K562 (cell line): ENCODE measurements around the gene PACC1. TPM values are rescaled to one million over a fixed set of nuclear protein-coding genes. Genes with fewer than 3 reads are reported as not detected.

Experiments
- CHCHD3 ChIP-seq: fragments of 250-450 bp; sonication (Bioruptor Pico); IDR thresholded peaks from 2 replicates; pipeline ENCODE4 v2.1.2; 2022; ENCODE audit warnings: mild to moderate bottlenecking
- CXXC5 ChIP-seq: fragments of 250-450 bp; sonication (Bioruptor Pico); IDR thresholded peaks from 2 replicates; pipeline ENCODE4 v1.8.0; 2022; ENCODE audit warnings: inconsistent platforms, mild to moderate bottlenecking, moderate library complexity
- DIDO1 ChIP-seq: fragments of 450-650 bp; IDR thresholded peaks from 2 replicates; pipeline ENCODE4 v1.6.1; 2016; ENCODE audit warnings: low read depth, missing biosample characterization, missing genetic modification characterization
- ERF ChIP-seq: fragments of 450-650 bp; formaldehyde crosslinking; IDR thresholded peaks from 2 replicates; pipeline ENCODE4 v1.4.0; 2020; ENCODE audit warnings: mild to moderate bottlenecking, mixed read lengths
- EZH2 ChIP-seq: IDR thresholded peaks from 2 replicates; pipeline ENCODE4 v1.6.1; 2012; ENCODE audit warnings: low read depth, mild to moderate bottlenecking, inconsistent platforms, low read length, borderline replicate concordance
- HDAC2 ChIP-seq: fragments of 450-650 bp; IDR thresholded peaks from 2 replicates; pipeline ENCODE4 v1.6.1; 2016; ENCODE audit warnings: mild to moderate bottlenecking
- HDAC8 ChIP-seq: fragments of 450-650 bp; IDR thresholded peaks from 2 replicates; pipeline ENCODE4 v1.6.1; 2016; ENCODE audit warnings: mild to moderate bottlenecking, missing genetic modification characterization, moderate library complexity, missing compliant biosample characterization
- HSF4 ChIP-seq: fragments of 250-450 bp; sonication (Bioruptor Pico); IDR thresholded peaks from 2 replicates; pipeline ENCODE4 v2.1.2; 2022; ENCODE audit warnings: mild to moderate bottlenecking, moderate library complexity, borderline replicate concordance
- MBD1 ChIP-seq: fragments of 250-450 bp; sonication (Bioruptor Pico); IDR thresholded peaks from 2 replicates; pipeline ENCODE4 v1.8.0; 2022; ENCODE audit warnings: inconsistent platforms
- MCM3 ChIP-seq: fragments of 450-650 bp; IDR thresholded peaks from 2 replicates; pipeline ENCODE4 v1.6.1; 2016
- RBM22 ChIP-seq: fragments of 200-400 bp; formaldehyde crosslinking; IDR thresholded peaks from 2 replicates; pipeline ENCODE4 v1.6.1; 2018; ENCODE audit warnings: low read length, low read depth; ENCODE audit not compliant: poor library complexity, severe bottlenecking
- RCOR1 ChIP-seq, 2 experiments: IDR thresholded peaks; 2 replicates each; pipeline ENCODE4 v1.6.1; 2012; ENCODE audit warnings: low read depth in 2 of 2, low read length in 2 of 2, borderline replicate concordance in 1 of 2, improper control_type of control experiment in 1 of 2
- SMAD1 ChIP-seq: fragments of 150-350 bp; IDR thresholded peaks from 2 replicates; pipeline ENCODE4 v1.6.1; 2014; ENCODE audit warnings: low read length, low read depth; ENCODE audit not compliant: partially characterized antibody
- TARDBP ChIP-seq: fragments of 450-650 bp; IDR thresholded peaks from 2 replicates; pipeline ENCODE4 v1.6.1; 2016
- ZBTB1 ChIP-seq: sonication (generic); formaldehyde crosslinking; IDR thresholded peaks from 2 replicates; pipeline ENCODE4 v1.8.1; 2023; ENCODE audit warnings: missing genetic modification reagents, low read depth, mild to moderate bottlenecking, borderline replicate concordance
- ZBTB5 ChIP-seq: fragments of 450-650 bp; IDR thresholded peaks from 2 replicates; pipeline ENCODE4 v1.6.1; 2017; ENCODE audit warnings: antibody characterized with exemption
- ZC3H11A ChIP-seq: IDR thresholded peaks from 2 replicates; pipeline ENCODE4 v1.6.1; 2012; ENCODE audit warnings: low read depth, low read length, improper control_type of control experiment
- ZNF239 ChIP-seq: fragments of 250-450 bp; sonication (Bioruptor Pico); IDR thresholded peaks from 2 replicates; pipeline ENCODE4 v1.4.0; 2020; ENCODE audit warnings: mild to moderate bottlenecking
- ZNF41 ChIP-seq: fragments of 250-450 bp; sonication (Bioruptor Pico); conservative IDR thresholded peaks from 2 replicates; pipeline ENCODE4 v1.4.0; 2020; ENCODE audit warnings: mild to moderate bottlenecking
- ZNF586 ChIP-seq: fragments of 450-650 bp; formaldehyde crosslinking; conservative IDR thresholded peaks from 2 replicates; pipeline ENCODE4 v1.4.0; 2020; ENCODE audit warnings: mild to moderate bottlenecking, moderate library complexity
- ZNF655 ChIP-seq: fragments of 250-450 bp; sonication (Bioruptor Pico); IDR thresholded peaks from 2 replicates; pipeline ENCODE4 v1.5.0; 2021
- ZNF780A ChIP-seq: fragments of 250-450 bp; sonication (Bioruptor Pico); IDR thresholded peaks from 2 replicates; pipeline ENCODE4 v1.5.0; 2021; ENCODE audit warnings: mild to moderate bottlenecking
- ZNF785 ChIP-seq: fragments of 250-450 bp; sonication (Bioruptor Pico); IDR thresholded peaks from 2 replicates; pipeline ENCODE4 v1.4.0; 2020; ENCODE audit warnings: mild to moderate bottlenecking
- polyA plus RNA-seq, 8 experiments: library from polyadenylated mRNA; depleted of rRNA in 4 of 8; stranded (reverse) in 5 of 8; unstranded in 3 of 8; fragments of >200 nt; fragmentation: Nextera tagmentation in 2 of 8; fragmentation: Illumina TruSeq in 1 of 8; extraction: Ambion mirVana in 2 of 8; extraction: Trizol in 1 of 8; gene quantifications; 2 replicates each; pipeline versions ENCODE4 v1.2.1 to v1.2.3, GENCODE V29; 2011 to 2014; ENCODE audit warnings: inconsistent platforms in 1 of 8, missing spikeins in 1 of 8
- total RNA-seq, 7 experiments: library from RNA; depleted of rRNA in 6 of 7; stranded (reverse); fragments of >200 nt in 6 of 7; fragmentation: Illumina TruSeq in 2 of 7; extraction: Trizol in 2 of 7; gene quantifications; 2 replicates each; pipeline versions ENCODE4 v1.2.1 to v1.2.3, GENCODE V29; 2011 to 2021; ENCODE audit warnings: low replicate concordance in 1 of 7
- TF ChIP-seq, protein P1 (sequence below): sonication (generic); formaldehyde crosslinking; IDR thresholded peaks from 2 replicates; pipeline ENCODE4 v1.8.1; 2023; ENCODE audit warnings: mild to moderate bottlenecking, missing genetic modification reagents, moderate library complexity

PACC1 gene
- total and polyA plus RNA-seq, 9 of the 15 experiments (the other 6 are each of a cell fraction or from before 2014, with no cell fraction given): 7.1 to 19.3 (median 14.9) TPM

- TF ChIP-seq, protein P1, sequence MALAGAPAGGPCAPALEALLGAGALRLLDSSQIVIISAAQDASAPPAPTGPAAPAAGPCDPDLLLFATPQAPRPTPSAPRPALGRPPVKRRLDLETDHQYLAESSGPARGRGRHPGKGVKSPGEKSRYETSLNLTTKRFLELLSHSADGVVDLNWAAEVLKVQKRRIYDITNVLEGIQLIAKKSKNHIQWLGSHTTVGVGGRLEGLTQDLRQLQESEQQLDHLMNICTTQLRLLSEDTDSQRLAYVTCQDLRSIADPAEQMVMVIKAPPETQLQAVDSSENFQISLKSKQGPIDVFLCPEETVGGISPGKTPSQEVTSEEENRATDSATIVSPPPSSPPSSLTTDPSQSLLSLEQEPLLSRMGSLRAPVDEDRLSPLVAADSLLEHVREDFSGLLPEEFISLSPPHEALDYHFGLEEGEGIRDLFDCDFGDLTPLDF: no peak
- TF ChIP-seq RBM22 (no peak), HSF4 (CRISPR knock-in tag) (peak; percentile 96), EZH2 (no peak), ZNF239 (CRISPR knock-in tag) (peak; percentile 91), DIDO1 (tag) (peak; percentile 73), ZBTB5 (no peak), ZNF785 (no peak), ZNF41 (peak; percentile 91), MCM3 (no peak), SMAD1 (peak; percentile 38), ERF (CRISPR knock-in tag) (0 out of 2 replicates have a peak, but pooled peaks have one; percentile 54), ZNF586 (CRISPR knock-in tag) (0 out of 2 replicates have a peak, but pooled peaks have one; percentile 57), HDAC2 (no peak), HDAC8 (peak; percentile 66; the same call in 1 of the 2 replicates), ZC3H11A (no peak), ZNF655 (CRISPR knock-in tag) (no peak), RCOR1 (IDR thresholded peaks at IDR 0.05; ENCODE audit: borderline replicate concordance in 1 of 2, low read depth in 2 of 2, low read length in 2 of 2) (peak in 1 of 2 experiments; percentile 86; a peak in 2 of 4 replicates), TARDBP (no peak), ZBTB1 (CRISPR knock-in tag) (no peak), ZNF780A (CRISPR knock-in tag) (no peak), CXXC5 (CRISPR knock-in tag) (peak; percentile 86), CHCHD3 (CRISPR knock-in tag) (no peak), MBD1 (CRISPR knock-in tag) (0 out of 2 replicates have a peak, but pooled peaks have one; percentile 34)
Measured at GRCh38 chr1:212430955-212431394, 16.3 kb upstream of the PACC1 start (continued).
